Osteocyte (in vitro differentiated cells): Measurements from ENCODE around the gene KCNH3. TPM values are rescaled to one million over a fixed set of nuclear protein-coding genes. Genes with fewer than 3 reads are reported as not detected.

Experiments used
- DNase-seq: peaks from one replicate; pipeline ENCODE4 v3.0.0; 2021; ENCODE audit warnings: mixed read lengths; ENCODE audit not compliant: unreplicated experiment; ENCODE audit errors: extremely low spot score
- H3K27ac Mint-ChIP-seq: one replicate; pipeline ENCODE4 v1.8.0; 2021; ENCODE audit warnings: mild to moderate bottlenecking, mixed read lengths; ENCODE audit not compliant: unreplicated experiment
- H3K27me3 Mint-ChIP-seq: one replicate; pipeline ENCODE4 v1.8.0; 2021; ENCODE audit warnings: mixed read lengths; ENCODE audit not compliant: unreplicated experiment
- H3K36me3 Mint-ChIP-seq: one replicate; pipeline ENCODE4 v1.8.0; 2021; ENCODE audit warnings: mixed read lengths; ENCODE audit not compliant: unreplicated experiment
- H3K4me1 Mint-ChIP-seq: one replicate; pipeline ENCODE4 v1.8.0; 2021; ENCODE audit warnings: mixed read lengths; ENCODE audit not compliant: unreplicated experiment
- H3K4me3 Mint-ChIP-seq: one replicate; pipeline ENCODE4 v1.8.0; 2021; ENCODE audit warnings: mild to moderate bottlenecking, moderate library complexity, mixed read lengths; ENCODE audit not compliant: unreplicated experiment
- H3K9me3 Mint-ChIP-seq: one replicate; pipeline ENCODE4 v1.8.0; 2021; ENCODE audit warnings: mixed read lengths; ENCODE audit not compliant: unreplicated experiment
- total RNA-seq: library from RNA; stranded (reverse); gene quantifications from 2 replicates; pipeline ENCODE4 v1.2.1, GENCODE V29; 2021
- TF ChIP-seq, protein P1 (sequence below): fragments of 200-600 bp; sonication (generic); IDR thresholded peaks from 2 replicates; pipeline ENCODE4 v1.5.0; 2021; ENCODE audit warnings: antibody characterized with exemption, mild to moderate bottlenecking, moderate library complexity

The KCNH3 gene
- total RNA-seq, 1 donor from 2014 or later = 0.35 TPM

DNA sequence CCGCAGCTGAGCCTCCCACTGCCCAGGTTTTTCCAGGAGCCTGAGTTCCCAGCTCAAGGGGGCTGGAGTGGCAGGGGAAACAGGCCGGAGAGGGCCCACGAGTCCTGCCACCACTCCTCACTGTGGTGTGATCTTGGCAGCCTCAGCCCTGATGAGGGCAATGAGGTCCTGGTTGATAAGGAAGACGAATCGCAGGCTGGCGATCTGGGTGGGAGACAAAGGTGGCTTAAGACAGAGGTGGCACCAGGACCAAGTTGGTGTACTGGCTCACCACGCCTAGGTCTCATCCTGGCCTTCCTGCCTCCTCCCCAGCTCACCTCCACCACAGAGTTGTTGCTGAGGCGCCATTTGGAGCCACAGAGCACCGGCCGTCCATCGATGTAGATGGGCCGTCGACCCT lies 19.7 kb downstream of the KCNH3 start:
- no peak overlapping the region for H3K27ac Mint-ChIP-seq
- no peaks in the 10 kb centered on the region for H3K27me3 Mint-ChIP-seq
- no peak for DNase-seq
- TF ChIP-seq, protein P1, sequence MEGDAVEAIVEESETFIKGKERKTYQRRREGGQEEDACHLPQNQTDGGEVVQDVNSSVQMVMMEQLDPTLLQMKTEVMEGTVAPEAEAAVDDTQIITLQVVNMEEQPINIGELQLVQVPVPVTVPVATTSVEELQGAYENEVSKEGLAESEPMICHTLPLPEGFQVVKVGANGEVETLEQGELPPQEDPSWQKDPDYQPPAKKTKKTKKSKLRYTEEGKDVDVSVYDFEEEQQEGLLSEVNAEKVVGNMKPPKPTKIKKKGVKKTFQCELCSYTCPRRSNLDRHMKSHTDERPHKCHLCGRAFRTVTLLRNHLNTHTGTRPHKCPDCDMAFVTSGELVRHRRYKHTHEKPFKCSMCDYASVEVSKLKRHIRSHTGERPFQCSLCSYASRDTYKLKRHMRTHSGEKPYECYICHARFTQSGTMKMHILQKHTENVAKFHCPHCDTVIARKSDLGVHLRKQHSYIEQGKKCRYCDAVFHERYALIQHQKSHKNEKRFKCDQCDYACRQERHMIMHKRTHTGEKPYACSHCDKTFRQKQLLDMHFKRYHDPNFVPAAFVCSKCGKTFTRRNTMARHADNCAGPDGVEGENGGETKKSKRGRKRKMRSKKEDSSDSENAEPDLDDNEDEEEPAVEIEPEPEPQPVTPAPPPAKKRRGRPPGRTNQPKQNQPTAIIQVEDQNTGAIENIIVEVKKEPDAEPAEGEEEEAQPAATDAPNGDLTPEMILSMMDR = no peak
- H3K4me1 Mint-ChIP-seq = peaks cover 2% of the 10 kb centered on the region
- no peaks in the 10 kb centered on the region for H3K9me3 Mint-ChIP-seq
- no peak overlapping the region for H3K4me3 Mint-ChIP-seq
- H3K36me3 Mint-ChIP-seq = peaks cover 31% of the 10 kb centered on the region

DNA sequence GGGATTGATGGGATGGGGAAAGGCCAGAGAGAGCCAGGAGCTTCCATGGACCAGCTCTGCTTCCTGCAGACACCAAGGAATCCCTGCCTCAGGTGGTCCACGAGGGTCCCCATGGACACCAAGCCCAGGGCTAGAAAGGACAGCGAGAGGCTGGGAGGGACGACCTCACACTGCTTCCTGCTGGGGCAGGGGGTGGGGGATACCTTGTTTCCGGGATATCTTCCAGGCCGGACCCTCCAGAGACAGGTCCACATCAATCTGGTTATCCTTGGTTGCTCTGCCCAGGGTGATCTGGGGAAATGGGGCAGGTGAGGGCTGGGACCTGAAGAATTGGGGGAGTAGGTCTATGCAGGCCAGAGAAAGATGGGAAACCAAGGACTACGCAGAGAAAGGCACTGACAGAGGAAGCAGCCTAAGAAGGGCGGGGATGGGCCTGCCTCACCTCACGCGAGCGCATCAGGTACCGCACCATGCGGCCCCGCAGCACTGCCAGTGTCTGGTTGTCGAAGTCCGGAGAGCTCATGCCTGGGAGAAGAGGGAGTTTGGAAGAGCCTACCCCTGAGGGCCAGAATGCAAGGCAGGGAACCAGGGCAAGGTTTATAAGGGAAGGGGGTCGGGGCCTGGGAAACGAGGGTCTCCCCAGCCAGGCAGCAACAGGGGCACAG lies 20.3 kb downstream of the KCNH3 start:
- Mint-ChIP-seq H3K9me3 (no peaks in the 10 kb centered on the region), H3K27ac (no peak overlapping the region), H3K27me3 (no peaks in the 10 kb centered on the region), H3K36me3 (peaks cover 37% of the 10 kb centered on the region), H3K4me1 (peaks cover 2% of the 10 kb centered on the region), H3K4me3 (no peak overlapping the region)
- TF ChIP-seq, protein P1 = no peak
- no peak for DNase-seq

DNA sequence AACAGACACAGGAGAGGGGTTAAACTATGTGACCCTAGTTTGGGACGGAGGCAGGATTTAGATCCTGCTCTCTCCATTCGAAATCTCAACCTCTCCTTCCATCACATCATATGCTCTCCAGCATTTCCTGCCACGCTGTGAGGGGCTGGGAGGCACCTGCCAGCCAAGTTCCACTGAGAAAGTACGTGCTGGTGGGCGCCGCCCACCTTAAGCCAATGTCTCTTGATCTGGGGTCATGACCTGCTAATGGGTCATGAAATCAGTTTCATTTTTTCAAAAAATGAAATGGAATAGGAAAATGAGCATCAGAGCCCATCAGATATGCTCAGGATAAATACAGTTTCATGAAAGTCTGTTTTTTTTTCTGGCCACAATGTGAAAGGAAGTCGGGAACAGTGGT lies 21.9 kb downstream of the KCNH3 start:
- peaks cover 2% of the 10 kb centered on the region for H3K4me1 Mint-ChIP-seq
- H3K4me3 Mint-ChIP-seq = no peak overlapping the region
- H3K36me3 Mint-ChIP-seq = peaks cover 39% of the 10 kb centered on the region
- no peak for DNase-seq
- TF ChIP-seq, protein P1 = no peak
- H3K27me3 Mint-ChIP-seq = no peaks in the 10 kb centered on the region
- H3K9me3 Mint-ChIP-seq = no peaks in the 10 kb centered on the region
- H3K27ac Mint-ChIP-seq = no peak overlapping the region

DNA sequence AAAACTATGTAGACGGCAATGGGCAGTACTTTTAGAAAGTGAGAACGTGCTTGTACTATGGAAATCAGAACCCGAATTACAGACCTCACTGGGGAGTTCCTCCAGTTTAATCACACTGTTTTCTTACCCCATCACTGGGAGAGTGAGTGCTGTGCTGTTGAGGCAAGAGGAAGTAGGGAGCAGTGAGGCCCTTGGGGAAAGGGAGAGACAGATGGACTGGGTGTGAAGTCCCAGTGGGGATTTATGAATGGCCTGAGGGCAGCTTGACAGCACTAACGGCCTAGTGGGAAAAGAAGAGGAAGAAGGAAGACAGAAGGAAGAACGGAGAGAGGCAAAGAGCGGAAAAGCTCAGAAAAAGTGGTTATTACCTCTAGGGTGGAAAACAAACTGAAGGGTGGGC lies 23.4 kb downstream of the KCNH3 start:
- no peaks in the 10 kb centered on the region for H3K9me3 Mint-ChIP-seq

DNA sequence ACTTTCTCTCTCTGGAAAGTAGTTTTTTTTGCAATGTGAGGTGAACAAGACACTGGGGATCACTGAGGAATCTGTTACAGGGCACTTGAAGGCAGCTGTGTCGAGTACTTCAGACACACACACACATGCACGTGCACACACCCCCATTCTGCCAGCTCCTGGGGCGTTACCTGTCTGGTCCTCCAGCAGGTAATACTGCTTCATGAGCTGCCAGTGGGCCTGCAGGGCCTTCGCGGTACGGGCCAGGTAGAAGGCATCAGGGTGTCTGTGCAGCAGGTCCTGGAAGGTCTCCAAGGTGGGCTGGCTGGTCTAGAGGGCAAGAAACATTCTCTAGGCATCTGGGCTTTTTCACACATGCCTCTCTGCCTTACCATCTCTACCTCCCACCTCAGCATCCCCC lies 24.0 kb downstream of the KCNH3 start:
- TF ChIP-seq, protein P1 = no peak
- Mint-ChIP-seq H3K4me3 (no peak overlapping the region), H3K4me1 (peaks cover 7% of the 10 kb centered on the region)

More for the DNA sequence above, 23.4 kb downstream of the KCNH3 start:
- H3K4me3 Mint-ChIP-seq = no peak overlapping the region
- DNase-seq = no peak
- peaks cover 4% of the 10 kb centered on the region for H3K4me1 Mint-ChIP-seq
- no peak overlapping the region for H3K27ac Mint-ChIP-seq
- H3K27me3 Mint-ChIP-seq = no peaks in the 10 kb centered on the region
- H3K36me3 Mint-ChIP-seq = peaks cover 31% of the 10 kb centered on the region
- TF ChIP-seq, protein P1 = no peak

More for the DNA sequence above, 24.0 kb downstream of the KCNH3 start:
- Mint-ChIP-seq H3K36me3 (peaks cover 31% of the 10 kb centered on the region), H3K27me3 (no peaks in the 10 kb centered on the region), H3K9me3 (no peaks in the 10 kb centered on the region), H3K27ac (no peak overlapping the region)
- DNase-seq = no peak
